Upper lobe of left lung (tissue), 6 donors: ENCODE measurements around the gene GID8. TPM values are rescaled to one million over a fixed set of nuclear protein-coding genes. Genes with fewer than 3 reads are reported as not detected.

ENCODE experiments used
- ATAC-seq, 2 donors: fragments of 200-7000 bp; cut with Tn5 transposase; one replicate each; pipeline ENCODE4 v1.9.1; 2022; ENCODE audit warnings: mild to moderate bottlenecking in 2 of 2, moderate library complexity in 2 of 2; ENCODE audit not compliant: low FRiP score in 2 of 2
- DNase-seq, 2 donors: peaks; one replicate each; pipeline ENCODE4 v3.0.0-alpha.2; 2019 to 2020
- H3K27ac ChIP-seq, 4 donors: fragments of 200-600 bp; sonication (generic); one replicate each; pipeline ENCODE4 v1.5.1; 2016 to 2019
- H3K27me3 ChIP-seq, 4 donors: fragments of 200-600 bp; sonication (generic); one replicate each; pipeline ENCODE4 v1.5.1; 2017 to 2019
- H3K36me3 ChIP-seq, 4 donors: fragments of 200-600 bp; sonication (generic); one replicate each; pipeline ENCODE4 v1.5.1; 2016 to 2019
- H3K4me1 ChIP-seq, 4 donors: fragments of 200-600 bp; sonication (generic); one replicate each; pipeline ENCODE4 v1.5.1; 2018 to 2019
- H3K4me3 ChIP-seq, 4 donors: fragments of 200-600 bp; sonication (generic); one replicate each; pipeline ENCODE4 v1.5.1; 2017 to 2019; ENCODE audit warnings: mild to moderate bottlenecking in 2 of 4, moderate library complexity in 1 of 4
- H3K9me3 ChIP-seq, 4 donors: fragments of 200-600 bp; sonication (generic); one replicate each; pipeline ENCODE4 v1.5.1; 2018 to 2019
- CTCF ChIP-seq, 6 experiments: fragments of 450-650 bp in 4 of 6; fragments of 200-600 bp in 2 of 6; sonication (generic) in 2 of 6; IDR thresholded peaks; one replicate each; pipeline ENCODE4 v1.5.1; 2016 to 2019; ENCODE audit warnings: antibody characterized with exemption in 6 of 6
- EP300 ChIP-seq, 4 donors: sonication (generic); formaldehyde crosslinking; IDR thresholded peaks; one replicate each; pipeline ENCODE4 v1.5.1; 2017; ENCODE audit warnings: antibody characterized with exemption in 4 of 4, control low read depth in 2 of 4
- POLR2A ChIP-seq, 4 donors: fragments of 450-650 bp; IDR thresholded peaks; one replicate each; pipeline ENCODE4 v1.5.1; 2016 to 2017; ENCODE audit warnings: antibody characterized with exemption in 4 of 4, mild to moderate bottlenecking in 2 of 4
- POLR2AphosphoS5 ChIP-seq, 2 donors: sonication (generic); formaldehyde crosslinking; IDR thresholded peaks; one replicate each; pipeline ENCODE4 v1.5.1; 2017; ENCODE audit warnings: antibody characterized with exemption in 2 of 2
- WGBS, 2 donors: methylation state at CpG; one replicate each; pipeline ENCODE4 v1.1.5; 2017 to 2018; 5-methylcytosine and 5-hydroxymethylcytosine counted together
- total RNA-seq, 6 donors: library from RNA; depleted of rRNA in 4 of 6; stranded (reverse); fragments of >200 nt in 4 of 6; gene quantifications; one replicate each; pipeline versions ENCODE4 v1.1.0 to v1.2.1, GENCODE V29; 2016 to 2021
- donor health status: DM: no; HTN: no; CAD: no; lungs with moderate emphysema.
- donor health status: DM: no; HTN: yes; CAD: no; lungs with severe emphysema.

The GID8 gene
- total RNA-seq, 6 donors from 2014 or later, result 18.6 to 33.2 (median 26.3) TPM

- TF ChIP-seq POLR2AphosphoS5 (IDR thresholded peaks at IDR 0.05) (no peak), CTCF (IDR thresholded peaks at IDR 0.05) (no peak)
- no peak for DNase-seq
- Histone ChIP-seq H3K4me1 (peaks cover 0 to 5% (median 4%) of the 10 kb centered on the region in 4 donors), H3K4me3 (no peak overlapping the region), H3K9me3 (no peaks in the 10 kb centered on the region), H3K27ac (no peak overlapping the region), H3K36me3 (peaks cover 53 to 75% (median 71%) of the 10 kb centered on the region in 4 donors), H3K27me3 (no peaks in the 10 kb centered on the region)
- no peak for ATAC-seq
- 92 to 93% methylated on average over 14 of the region's 14 CpGs for WGBS, 2 donors
These were observed 43.7 kb upstream of the GID8 start for GRCh38 chr20:62894261-62894660.

GRCh38 chr20:62895539-62895938 lies 42.4 kb upstream of the GID8 start:
- ATAC-seq (no peak), DNase-seq (no peak)
- Histone ChIP-seq H3K27me3 (no peaks in the 10 kb centered on the region), H3K36me3 (peaks cover 41 to 62% (median 58%) of the 10 kb centered on the region in 4 donors), H3K4me1 (peaks cover 10 to 18% (median 17%) of the 10 kb centered on the region in 4 donors), H3K4me3 (no peak overlapping the region), H3K9me3 (no peaks in the 10 kb centered on the region), H3K27ac (no peak overlapping the region)
- WGBS, 2 donors, result 93 to 94% methylated on average over 9 of the region's 9 CpGs
- TF ChIP-seq CTCF (IDR thresholded peaks at IDR 0.05) (no peak), POLR2A (IDR thresholded peaks at IDR 0.05) (no peak), EP300 (IDR thresholded peaks at IDR 0.05) (no peak), POLR2AphosphoS5 (IDR thresholded peaks at IDR 0.05) (no peak)

- no peaks in the 10 kb centered on the region for H3K9me3 ChIP-seq
- H3K27me3 ChIP-seq, result no peaks in the 10 kb centered on the region
- H3K27ac ChIP-seq, result no peak overlapping the region
- peaks cover 12 to 22% (median 19%) of the 10 kb centered on the region in 4 donors for H3K4me1 ChIP-seq
- peaks cover 32 to 60% (median 52%) of the 10 kb centered on the region in 4 donors for H3K36me3 ChIP-seq
- 96 to 100% methylated on average over 4 to 16 of the region's 16 CpGs for WGBS, 2 donors
- TF ChIP-seq EP300 (IDR thresholded peaks at IDR 0.05) (no peak), CTCF (IDR thresholded peaks at IDR 0.05) (no peak), POLR2AphosphoS5 (IDR thresholded peaks at IDR 0.05) (no peak), POLR2A (IDR thresholded peaks at IDR 0.05) (no peak)
- no peak for ATAC-seq
- no peak overlapping the region for H3K4me3 ChIP-seq
- DNase-seq, result peak in 1 of 2 donors; percentile 64
These were observed 41.4 kb upstream of the GID8 start for GRCh38 chr20:62896526-62896925.

GRCh38 chr20:62897666-62898065 lies 40.3 kb upstream of the GID8 start:
- no peaks in the 10 kb centered on the region for H3K9me3 ChIP-seq
- H3K4me1 ChIP-seq, result peaks cover 12 to 22% (median 19%) of the 10 kb centered on the region in 4 donors
- DNase-seq, result no peak
- H3K4me3 ChIP-seq, result no peak overlapping the region
- H3K27me3 ChIP-seq, result no peaks in the 10 kb centered on the region
- WGBS, 2 donors, result 75 to 77% methylated on average over 10 to 11 of the region's 11 CpGs
- no peak overlapping the region for H3K27ac ChIP-seq
- peaks cover 20 to 59% (median 50%) of the 10 kb centered on the region in 4 donors for H3K36me3 ChIP-seq
- ATAC-seq, result no peak
- TF ChIP-seq POLR2A (IDR thresholded peaks at IDR 0.05) (no peak), EP300 (IDR thresholded peaks at IDR 0.05) (no peak), POLR2AphosphoS5 (IDR thresholded peaks at IDR 0.05) (no peak), CTCF (IDR thresholded peaks at IDR 0.05) (no peak)
